Testis (tissue), 3 donors: Measurements from ENCODE around the gene OPA1. TPM values are rescaled to one million over a fixed set of nuclear protein-coding genes. Genes with fewer than 3 reads are reported as not detected.

ENCODE experiments used
- DNase-seq: peaks from one replicate; pipeline ENCODE4 v3.0.0-alpha.2; 2019
- H3K27ac ChIP-seq, 2 donors: fragments of 200-600 bp; sonication (generic); one replicate each; pipeline ENCODE4 v1.5.1; 2019
- H3K27me3 ChIP-seq: fragments of 200-600 bp; sonication (generic); one replicate; pipeline ENCODE4 v1.5.1; 2019
- H3K36me3 ChIP-seq: fragments of 200-600 bp; sonication (generic); one replicate; pipeline ENCODE4 v1.5.1; 2017; ENCODE audit warnings: low read depth; ENCODE audit errors: missing control alignments
- H3K4me1 ChIP-seq: fragments of 200-600 bp; sonication (generic); one replicate; pipeline ENCODE4 v1.5.1; 2019
- H3K4me3 ChIP-seq, 2 donors: fragments of 200-600 bp; sonication (generic); one replicate each; pipeline ENCODE4 v1.5.1; 2017 to 2019
- H3K9me3 ChIP-seq: fragments of 200-600 bp; sonication (generic); one replicate; pipeline ENCODE4 v1.5.1; 2017
- POLR2A ChIP-seq: fragments of 450-650 bp; IDR thresholded peaks from one replicate; pipeline ENCODE4 v1.6.1; 2017; ENCODE audit warnings: antibody characterized with exemption, mild to moderate bottlenecking, moderate library complexity
- WGBS, 2 donors: methylation state at CpG; one replicate each; pipeline ENCODE4 v1.1.5; 2018; 5-methylcytosine and 5-hydroxymethylcytosine counted together
- intact Hi-C: fragments of 100-400 bp; cut with DNase I; formaldehyde crosslinking; loops from one replicate; pipeline ENCODE4 v1.15.1; 2023; ENCODE audit warnings: low total_unique reads
- polyA plus RNA-seq: library from polyadenylated mRNA; stranded (reverse); fragments of 350-450 nt; fragmentation: Illumina TruSeq; extraction: RNeasy Lipid Tissue Mini Kit (QIAGEN cat#74804); gene quantifications from one replicate; pipeline ENCODE4 v1.2.3, GENCODE V29; 2014; ENCODE audit warnings: low read depth, low replicate concordance; ENCODE audit not compliant: insufficient read depth
- total RNA-seq, 2 donors: library from RNA; depleted of rRNA; stranded (reverse); fragments of >200 nt; gene quantifications; one replicate each; pipeline ENCODE4 v1.2.3, GENCODE V29; 2016
- TF ChIP-seq, protein P1 (sequence below), 3 experiments: fragments of 450-650 bp in 2 of 3; fragments of 200-600 bp in 1 of 3; sonication (generic) in 1 of 3; IDR thresholded peaks; one replicate each; pipeline ENCODE4 v1.5.1; 2016 to 2019; ENCODE audit warnings: antibody characterized with exemption in 3 of 3, mild to moderate bottlenecking in 2 of 3, moderate library complexity in 1 of 3

Gene OPA1
- total and polyA plus RNA-seq, 3 donors from 2014 or later: 21.0 to 39.8 (median 35.1) TPM

GRCh38 chr3:193722566-193722965 is 129.6 kb downstream of the OPA1 start:
- Histone ChIP-seq H3K4me3 (no peak overlapping the region), H3K36me3 (no peaks in the 10 kb centered on the region), H3K27ac (no peak overlapping the region), H3K4me1 (no peaks in the 10 kb centered on the region), H3K9me3 (no peaks in the 10 kb centered on the region), H3K27me3 (no peaks in the 10 kb centered on the region)
- WGBS, 2 donors: 85 to 91% methylated on average over 3 of the region's 3 CpGs
- TF ChIP-seq, protein P1, sequence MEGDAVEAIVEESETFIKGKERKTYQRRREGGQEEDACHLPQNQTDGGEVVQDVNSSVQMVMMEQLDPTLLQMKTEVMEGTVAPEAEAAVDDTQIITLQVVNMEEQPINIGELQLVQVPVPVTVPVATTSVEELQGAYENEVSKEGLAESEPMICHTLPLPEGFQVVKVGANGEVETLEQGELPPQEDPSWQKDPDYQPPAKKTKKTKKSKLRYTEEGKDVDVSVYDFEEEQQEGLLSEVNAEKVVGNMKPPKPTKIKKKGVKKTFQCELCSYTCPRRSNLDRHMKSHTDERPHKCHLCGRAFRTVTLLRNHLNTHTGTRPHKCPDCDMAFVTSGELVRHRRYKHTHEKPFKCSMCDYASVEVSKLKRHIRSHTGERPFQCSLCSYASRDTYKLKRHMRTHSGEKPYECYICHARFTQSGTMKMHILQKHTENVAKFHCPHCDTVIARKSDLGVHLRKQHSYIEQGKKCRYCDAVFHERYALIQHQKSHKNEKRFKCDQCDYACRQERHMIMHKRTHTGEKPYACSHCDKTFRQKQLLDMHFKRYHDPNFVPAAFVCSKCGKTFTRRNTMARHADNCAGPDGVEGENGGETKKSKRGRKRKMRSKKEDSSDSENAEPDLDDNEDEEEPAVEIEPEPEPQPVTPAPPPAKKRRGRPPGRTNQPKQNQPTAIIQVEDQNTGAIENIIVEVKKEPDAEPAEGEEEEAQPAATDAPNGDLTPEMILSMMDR (IDR thresholded peaks at IDR 0.05): no peak
- no peak for TF ChIP-seq POLR2A
- no peak for DNase-seq
- intact Hi-C loops: no loop called here

DNA sequence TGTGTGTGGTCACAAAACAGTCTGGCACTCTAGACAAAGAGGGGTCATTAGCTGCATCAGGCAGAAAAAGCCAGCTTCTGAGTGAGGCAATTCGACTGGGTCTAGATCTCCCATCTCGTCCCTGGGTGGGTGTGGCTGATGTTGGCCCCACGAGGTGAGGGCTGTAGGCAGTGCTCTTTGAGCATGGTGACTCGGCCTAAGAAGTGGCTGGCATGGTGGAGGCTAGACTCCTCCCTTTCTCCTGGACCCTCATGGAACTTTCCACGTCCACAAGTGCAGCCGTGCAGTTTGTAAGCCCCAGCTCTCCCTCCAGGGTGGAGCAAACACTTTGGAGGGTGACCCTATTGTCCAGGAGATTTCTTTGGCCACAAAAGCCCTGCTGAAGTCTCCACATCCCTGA is 134.1 kb downstream of the OPA1 start:
- DNase-seq: no peak
- no peaks in the 10 kb centered on the region for H3K9me3 ChIP-seq
- intact Hi-C loops: no loop called here
- H3K27ac ChIP-seq: no peak overlapping the region
- WGBS, 2 donors: 88 to 90% methylated on average over 6 of the region's 6 CpGs
- TF ChIP-seq, protein P1 (IDR thresholded peaks at IDR 0.05): no peak
- no peak for TF ChIP-seq POLR2A
- H3K27me3 ChIP-seq: no peaks in the 10 kb centered on the region
- H3K4me3 ChIP-seq: no peak overlapping the region
- H3K4me1 ChIP-seq: no peaks in the 10 kb centered on the region
- no peaks in the 10 kb centered on the region for H3K36me3 ChIP-seq

DNA sequence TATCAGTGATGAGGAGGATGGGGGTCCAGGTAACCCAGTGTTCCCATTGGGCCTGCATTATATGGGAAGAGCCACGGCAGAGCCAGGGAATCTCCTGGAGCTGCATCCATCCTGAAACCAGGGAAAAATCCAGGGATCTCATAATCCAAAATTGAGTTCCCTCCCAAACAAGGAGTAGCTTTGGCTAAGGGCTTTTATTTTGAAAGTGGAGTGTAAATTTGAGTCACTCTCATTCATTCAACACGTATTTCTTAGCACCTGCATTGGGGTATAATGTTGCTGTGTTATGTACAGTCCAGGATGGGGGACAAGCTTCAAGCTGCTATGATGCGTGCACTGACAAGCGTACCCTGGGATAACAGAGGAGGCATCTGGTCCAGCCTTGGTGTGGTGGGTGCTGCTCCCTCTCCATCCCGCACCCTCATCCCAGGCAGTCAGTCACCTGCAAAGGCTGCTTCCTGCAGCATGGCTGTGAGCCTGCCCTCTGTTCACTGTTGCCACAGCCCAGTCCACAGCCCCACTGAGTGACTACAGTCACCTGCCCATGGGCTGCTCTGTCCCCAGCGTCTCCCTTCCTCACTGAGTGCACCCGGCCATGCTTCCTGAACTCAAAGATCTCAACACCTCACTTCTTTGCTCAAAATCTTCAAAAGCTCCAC is 135.6 kb downstream of the OPA1 start:
- Histone ChIP-seq H3K27me3 (no peaks in the 10 kb centered on the region), H3K36me3 (no peaks in the 10 kb centered on the region), H3K9me3 (no peaks in the 10 kb centered on the region), H3K27ac (no peak overlapping the region), H3K4me3 (no peak overlapping the region), H3K4me1 (no peaks in the 10 kb centered on the region)
- intact Hi-C loops: no loop called here
- TF ChIP-seq, protein P1 (IDR thresholded peaks at IDR 0.05): no peak
- no peak for TF ChIP-seq POLR2A
- WGBS, 2 donors: 83 to 94% methylated on average over 7 of the region's 7 CpGs
- no peak for DNase-seq

DNA sequence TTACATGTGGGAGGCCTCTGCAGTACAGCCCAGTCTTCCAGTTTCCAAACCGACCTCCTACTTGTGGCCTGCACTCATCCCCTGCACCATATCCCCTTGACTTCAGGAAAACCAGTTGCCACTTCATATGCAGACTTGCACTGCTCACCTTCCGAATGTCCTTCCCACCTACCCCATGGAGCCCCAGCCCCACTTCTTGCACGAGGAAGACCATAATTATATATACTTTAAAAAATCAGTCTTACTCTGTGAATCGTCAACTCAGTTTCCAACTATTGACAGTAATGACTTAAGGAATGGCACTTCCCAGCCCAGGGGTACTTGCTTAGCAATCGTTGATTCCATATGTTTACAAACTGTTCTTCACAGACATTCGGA is 136.1 kb downstream of the OPA1 start:
- TF ChIP-seq, protein P1 (IDR thresholded peaks at IDR 0.05): no peak
- TF ChIP-seq POLR2A: no peak
- H3K4me3 ChIP-seq: no peak overlapping the region
- no peaks in the 10 kb centered on the region for H3K4me1 ChIP-seq
- 87 to 93% methylated on average over 6 of the region's 6 CpGs for WGBS, 2 donors
- H3K36me3 ChIP-seq: no peaks in the 10 kb centered on the region
- H3K27me3 ChIP-seq: no peaks in the 10 kb centered on the region
- DNase-seq: no peak
- intact Hi-C loops: no loop called here
- no peaks in the 10 kb centered on the region for H3K9me3 ChIP-seq
- H3K27ac ChIP-seq: no peak overlapping the region

GRCh38 chr3:193729601-193730000 is 136.6 kb downstream of the OPA1 start:
- DNase-seq: no peak
- no peaks in the 10 kb centered on the region for H3K4me1 ChIP-seq
- TF ChIP-seq, protein P1 (IDR thresholded peaks at IDR 0.05): no peak
- no peak for TF ChIP-seq POLR2A
- no peaks in the 10 kb centered on the region for H3K9me3 ChIP-seq
- intact Hi-C loops: no loop called here
- H3K27me3 ChIP-seq: no peaks in the 10 kb centered on the region
- H3K4me3 ChIP-seq: no peak overlapping the region
- no peaks in the 10 kb centered on the region for H3K36me3 ChIP-seq
- H3K27ac ChIP-seq: no peak overlapping the region
